AG08396 (cell line): ENCODE data around the gene MRPS16.
A peak's percentile ranks its signal among the peaks of the same experiment; 100 is the strongest.

ENCODE experiments used
- DNase-seq: peaks from one replicate; pipeline ENCODE4 v3.0.0; 2012; ENCODE audit warnings: low spot score, mixed read lengths

Gene MRPS16

GRCh38 chr10:73239908-73240307, 12.5 kb downstream of the MRPS16 start:
- no peak for DNase-seq

GRCh38 chr10:73238990-73239566, 13.4 kb downstream of the MRPS16 start:
- DNase-seq: no peak

- DNase-seq: no peak
Observed at GRCh38 chr10:73234695-73235094, 17.7 kb downstream of the MRPS16 start.

- DNase-seq: no peak
Observed at GRCh38 chr10:73233883-73234282, 18.6 kb downstream of the MRPS16 start.

- no peak for DNase-seq
Observed at GRCh38 chr10:73232887-73233286, 19.6 kb downstream of the MRPS16 start.

- DNase-seq: no peak
Observed at GRCh38 chr10:73229567-73229966, 22.9 kb downstream of the MRPS16 start.

- no peak for DNase-seq
Observed at GRCh38 chr10:73228247-73228646, 24.2 kb downstream of the MRPS16 start.

GRCh38 chr10:73226663-73227062, 25.8 kb downstream of the MRPS16 start:
- no peak for DNase-seq

- DNase-seq: no peak
Observed at GRCh38 chr10:73225518-73225917, 26.9 kb downstream of the MRPS16 start.

- no peak for DNase-seq
Observed at GRCh38 chr10:73220989-73221388, 31.5 kb downstream of the MRPS16 start.

GRCh38 chr10:73219384-73219783, 33.1 kb downstream of the MRPS16 start:
- DNase-seq: no peak

- peak; percentile 11 for DNase-seq
Observed at GRCh38 chr10:73218431-73219191, 33.8 kb downstream of the MRPS16 start.

- DNase-seq: no peak
Observed at GRCh38 chr10:73217628-73218027, 34.8 kb downstream of the MRPS16 start.

- no peak for DNase-seq
Observed at GRCh38 chr10:73215749-73216148, 36.7 kb downstream of the MRPS16 start.

- no peak for DNase-seq
Observed at GRCh38 chr10:73211106-73211811, 41.2 kb downstream of the MRPS16 start.

- DNase-seq: no peak
Observed at GRCh38 chr10:73210395-73211105, 41.9 kb downstream of the MRPS16 start.

GRCh38 chr10:73209705-73210104, 42.7 kb downstream of the MRPS16 start:
- DNase-seq: peak; percentile 36

GRCh38 chr10:73207883-73208282, 44.6 kb downstream of the MRPS16 start:
- DNase-seq: no peak

GRCh38 chr10:73206385-73206784, 46.1 kb downstream of the MRPS16 start:
- no peak for DNase-seq

- DNase-seq: no peak
Observed at GRCh38 chr10:73205890-73206289, 46.6 kb downstream of the MRPS16 start.

GRCh38 chr10:73205081-73205480, 47.4 kb downstream of the MRPS16 start:
- DNase-seq: no peak
